ENCODE results near the gene KCNQ5.

DNA sequence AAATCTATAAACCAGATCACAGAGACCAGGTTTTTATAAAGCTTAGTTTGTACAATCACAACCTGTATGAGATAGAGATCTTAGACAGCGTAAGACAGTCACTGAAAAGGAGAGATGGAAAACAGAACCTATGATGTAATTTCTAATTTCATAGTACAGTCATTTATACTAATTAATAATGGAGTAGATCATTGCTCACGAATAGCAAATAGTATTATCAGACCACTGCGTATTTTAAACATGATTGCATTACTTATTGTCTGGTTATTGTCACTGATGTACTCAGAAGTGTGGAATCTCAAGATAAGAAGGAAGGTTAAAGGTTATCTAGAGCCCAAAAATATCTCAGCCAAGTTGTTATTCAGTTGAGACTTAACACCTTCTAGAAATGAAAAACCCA is 487.8 kb downstream of the KCNQ5 start:
- no peak for TF ChIP-seq CTCF (IDR thresholded peaks at IDR 0.05; ENCODE audit: insufficient read depth, low read length, poor library complexity, severe bottlenecking)
- TF ChIP-seq EZH2phosphoT487 (conservative IDR thresholded peaks at IDR 0.05; ENCODE audit: low read length) = no peak

Measured in SU-DHL-6 (cell line).